Stimulated activated naive CD8-positive, alpha-beta T cell treated with anti-CD3 and anti-CD28 coated beads, Interleukin-15, amount 100 ng/mL, for 72 hours (primary cell): Measurements from ENCODE around the gene CAMSAP3.
"Not testable (repeated sequence)": the region's sequence is repeated elsewhere in the genome, so short reads cannot be mapped to it uniquely, and the experiment has no call there.

Experiments
- ATAC-seq: fragments of 150-1000 bp; cut with Tn5 transposase; 2 replicates; pipeline ENCODE4 v1.10.0; 2021; ENCODE audit warnings: mild to moderate bottlenecking, moderate library complexity
- DNase-seq, 2 donors: peaks; one replicate each; pipeline ENCODE4 v3.0.0; 2021 to 2022
- H3K27ac Mint-ChIP-seq, 2 donors: one replicate each; pipeline ENCODE4 v1.8.0; 2022; ENCODE audit warnings: mild to moderate bottlenecking in 2 of 2, mixed read lengths in 2 of 2, moderate library complexity in 2 of 2
- H3K27me3 Mint-ChIP-seq: one replicate; pipeline ENCODE4 v1.8.0; 2022; ENCODE audit warnings: mixed read lengths
- H3K4me1 Mint-ChIP-seq: one replicate; pipeline ENCODE4 v1.8.0; 2022; ENCODE audit warnings: mild to moderate bottlenecking, mixed read lengths
- H3K4me3 Mint-ChIP-seq, 2 donors: one replicate each; pipeline ENCODE4 v1.8.0; 2022; ENCODE audit warnings: mild to moderate bottlenecking in 2 of 2, mixed read lengths in 2 of 2, moderate library complexity in 1 of 2
- H3K9me3 Mint-ChIP-seq, 2 donors: one replicate each; pipeline ENCODE4 v1.8.0; 2022; ENCODE audit warnings: mixed read lengths in 2 of 2

Gene CAMSAP3

GRCh38 chr19:7560255-7560654 is 35.4 kb upstream of the CAMSAP3 start:
- DNase-seq (no peak), ATAC-seq (no peak)
- Mint-ChIP-seq H3K4me3 (no peak overlapping the region), H3K9me3 (peaks cover 0 to 7% of the 10 kb centered on the region in 2 donors), H3K27me3 (no peaks in the 10 kb centered on the region), H3K4me1 (no peaks in the 10 kb centered on the region), H3K27ac (no peak overlapping the region)

DNA sequence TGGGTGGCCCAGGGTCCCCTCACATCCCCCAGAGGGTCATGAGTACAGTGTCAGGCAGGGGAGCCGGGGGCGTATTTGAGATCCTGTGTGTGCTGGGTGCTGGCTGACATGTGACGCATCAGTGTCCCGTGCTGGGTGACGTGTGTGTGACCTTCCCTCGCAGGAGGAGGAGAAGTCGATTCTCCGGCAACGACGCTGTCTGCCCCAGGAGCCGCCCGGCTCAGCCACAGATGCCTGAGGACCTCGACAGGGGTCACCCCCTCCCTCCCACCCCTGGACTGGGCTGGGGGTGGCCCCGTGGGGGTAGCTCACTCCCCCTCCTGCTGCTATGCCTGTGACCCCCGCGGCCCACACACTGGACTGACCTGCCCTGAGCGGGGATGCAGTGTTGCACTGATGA is 34.3 kb upstream of the CAMSAP3 start:
- no peak overlapping the region for H3K27ac Mint-ChIP-seq
- no peaks in the 10 kb centered on the region for H3K4me1 Mint-ChIP-seq
- DNase-seq (no peak), ATAC-seq (peak; percentile 40)
- H3K4me3 Mint-ChIP-seq = no peak overlapping the region
- H3K27me3 Mint-ChIP-seq = no peaks in the 10 kb centered on the region
- peaks cover 0 to 7% of the 10 kb centered on the region in 2 donors for H3K9me3 Mint-ChIP-seq

DNA sequence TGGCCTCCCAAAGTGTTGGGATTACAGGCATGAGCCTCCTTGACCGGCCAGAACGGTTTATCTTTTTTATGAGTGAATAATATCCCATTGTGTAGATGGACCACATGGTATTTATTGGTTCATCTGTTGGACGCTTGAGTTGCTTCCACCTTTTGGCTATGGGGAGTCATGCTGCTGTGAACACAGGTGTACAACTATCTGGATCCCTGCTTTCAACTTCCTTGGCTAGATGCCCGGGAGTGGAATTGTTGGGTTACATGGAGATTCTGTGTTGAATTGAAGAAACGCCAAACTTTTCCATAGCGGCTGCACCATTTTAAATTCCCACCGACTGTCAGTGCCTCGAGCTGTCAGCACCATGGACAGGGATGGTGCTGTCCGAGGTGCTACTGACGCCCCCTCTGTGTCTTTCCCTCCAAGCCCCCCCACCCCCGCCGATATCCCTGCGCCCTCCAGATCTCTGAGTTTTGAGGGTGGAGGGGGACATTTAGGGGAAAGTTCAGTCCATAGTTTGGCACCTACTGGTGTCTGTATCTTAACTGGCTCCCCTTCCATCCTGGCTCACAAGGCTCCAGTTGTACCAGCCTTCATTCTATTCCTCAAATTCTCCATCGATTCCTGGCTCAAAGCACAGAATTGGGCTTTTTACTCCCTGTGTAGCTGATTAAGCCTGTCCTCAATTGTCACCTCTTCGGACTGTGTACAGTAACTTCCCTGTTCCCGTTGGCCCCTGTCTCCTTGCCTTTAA is 32.8 kb upstream of the CAMSAP3 start:
- Mint-ChIP-seq H3K9me3 (peaks cover 0 to 7% of the 10 kb centered on the region in 2 donors), H3K27me3 (no peaks in the 10 kb centered on the region)
- no peak for DNase-seq

GRCh38 chr19:7564866-7565265 is 30.8 kb upstream of the CAMSAP3 start:
- H3K9me3 Mint-ChIP-seq = peaks cover 0 to 7% of the 10 kb centered on the region in 2 donors

More for the DNA sequence above, 32.8 kb upstream of the CAMSAP3 start:
- Mint-ChIP-seq H3K27ac (peak overlapping the region in 1 of 2 donors; percentile 10), H3K4me3 (no peak overlapping the region), H3K4me1 (no peaks in the 10 kb centered on the region)
- no peak for ATAC-seq

DNA sequence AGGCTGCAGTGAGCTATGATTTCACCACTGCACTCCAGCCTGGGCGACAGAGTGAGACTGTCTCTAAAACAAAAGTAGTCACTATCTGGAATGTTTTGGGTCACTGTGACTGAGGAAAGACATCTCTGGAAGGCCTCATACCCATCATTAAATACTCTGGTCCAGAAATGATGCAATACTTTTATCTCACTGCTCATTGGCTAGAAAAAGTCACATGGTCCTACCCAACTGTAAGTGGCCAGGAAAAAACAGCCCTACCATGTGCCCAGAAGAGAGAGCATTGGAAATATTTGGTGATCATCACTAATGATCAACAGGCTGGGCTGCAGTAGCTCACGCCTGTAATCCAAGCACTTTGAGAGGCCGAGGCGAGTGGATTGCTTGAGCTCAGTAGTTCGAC is 30.3 kb upstream of the CAMSAP3 start:
- peaks cover 0 to 4% of the 10 kb centered on the region in 2 donors for H3K9me3 Mint-ChIP-seq
- DNase-seq (no peak), ATAC-seq (no peak)
- no peak overlapping the region for H3K27ac Mint-ChIP-seq
- no peaks in the 10 kb centered on the region for H3K4me1 Mint-ChIP-seq
- no peak overlapping the region for H3K4me3 Mint-ChIP-seq
- H3K27me3 Mint-ChIP-seq = no peaks in the 10 kb centered on the region

More at GRCh38 chr19:7564866-7565265, 30.8 kb upstream of the CAMSAP3 start:
- no peak overlapping the region for H3K4me3 Mint-ChIP-seq
- no peaks in the 10 kb centered on the region for H3K4me1 Mint-ChIP-seq
- H3K27ac Mint-ChIP-seq = peak overlapping the region in 1 of 2 donors; percentile 90
- no peak for DNase-seq
- no peak for ATAC-seq
- H3K27me3 Mint-ChIP-seq = no peaks in the 10 kb centered on the region

DNA sequence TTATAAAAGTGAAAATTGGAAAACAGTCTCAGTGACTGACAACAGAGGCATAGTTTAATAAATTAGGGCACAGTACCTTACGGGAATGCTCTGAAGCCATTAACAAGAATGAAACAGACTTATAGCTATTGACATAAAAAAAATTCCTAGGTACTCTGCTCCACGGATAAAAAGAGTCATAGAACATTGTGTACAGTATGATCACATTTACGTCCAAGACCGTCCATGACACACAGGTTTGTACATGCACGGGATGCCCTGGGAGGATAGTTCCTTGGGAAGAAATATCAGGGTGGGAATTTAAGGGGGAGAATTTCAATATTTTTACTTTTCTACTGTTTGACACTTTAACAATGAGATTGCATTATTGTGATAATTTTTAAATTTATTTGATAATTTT is 24.9 kb upstream of the CAMSAP3 start:
- Mint-ChIP-seq H3K27ac (no peak overlapping the region), H3K27me3 (no peaks in the 10 kb centered on the region), H3K4me3 (no peak overlapping the region), H3K9me3 (no peaks in the 10 kb centered on the region), H3K4me1 (no peaks in the 10 kb centered on the region)
- ATAC-seq (no peak), DNase-seq (no peak)

DNA sequence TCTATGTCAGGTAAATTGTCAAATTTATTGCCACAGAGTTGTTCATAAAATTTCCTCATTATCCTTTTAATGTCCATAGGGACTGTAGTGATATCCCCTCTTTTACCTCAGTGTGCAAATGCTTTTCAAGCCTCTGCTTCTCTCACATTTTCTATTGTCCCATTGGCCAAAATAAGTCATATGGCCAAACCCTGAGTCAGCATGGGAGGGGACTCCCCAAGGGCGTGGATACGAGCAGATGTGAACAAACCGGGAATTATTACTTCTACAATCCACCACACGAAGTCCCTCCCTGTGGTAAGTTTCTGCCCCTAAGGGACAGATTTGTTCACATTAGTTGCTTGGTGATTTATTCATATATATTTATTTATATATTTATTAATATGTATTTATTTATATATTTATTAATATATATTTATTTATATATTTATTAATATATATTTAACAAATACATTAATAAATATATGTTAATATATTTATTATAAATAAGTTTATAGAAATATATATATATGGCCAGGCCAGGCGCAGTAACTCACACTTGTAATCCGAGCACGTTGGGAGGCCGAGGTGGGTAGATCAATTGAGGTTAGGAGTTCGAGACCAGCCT is 20.1 kb upstream of the CAMSAP3 start:
- Mint-ChIP-seq H3K27me3 (peaks cover 15% of the 10 kb centered on the region), H3K9me3 (no peaks in the 10 kb centered on the region)
- no peak for DNase-seq

GRCh38 chr19:7577422-7577821 is 18.2 kb upstream of the CAMSAP3 start:
- not testable (repeated sequence) for H3K4me1 Mint-ChIP-seq, H3K4me3 Mint-ChIP-seq, H3K9me3 Mint-ChIP-seq, H3K27ac Mint-ChIP-seq, ATAC-seq, DNase-seq
- peaks cover 15% of the 10 kb centered on the region for H3K27me3 Mint-ChIP-seq

More for the DNA sequence above, 20.1 kb upstream of the CAMSAP3 start:
- Mint-ChIP-seq H3K27ac (no peak overlapping the region), H3K4me3 (no peak overlapping the region), H3K4me1 (no peaks in the 10 kb centered on the region)
- no peak for ATAC-seq

DNA sequence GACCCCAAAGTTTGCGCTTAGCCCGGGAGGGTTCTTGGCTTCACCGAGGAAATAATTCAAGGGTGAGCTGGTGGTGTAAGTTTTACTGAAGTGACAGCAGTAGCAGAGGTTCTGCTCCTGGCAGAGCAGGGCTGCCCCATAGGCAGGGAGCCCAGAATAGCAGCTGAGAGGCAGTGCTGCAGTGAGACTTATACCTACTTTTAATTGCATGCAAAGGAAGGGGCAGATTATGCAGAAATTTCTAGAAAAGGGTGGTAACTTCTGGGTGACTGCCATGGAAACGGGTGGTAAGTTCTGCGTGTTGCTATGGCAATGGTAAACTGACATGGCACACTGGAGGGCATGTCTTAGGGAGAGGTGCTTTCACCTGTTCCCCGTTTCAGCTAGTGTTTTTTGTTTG is 17.5 kb upstream of the CAMSAP3 start:
- no peak for DNase-seq
- Mint-ChIP-seq H3K4me1 (no peaks in the 10 kb centered on the region), H3K9me3 (no peaks in the 10 kb centered on the region), H3K27ac (no peak overlapping the region), H3K4me3 (no peak overlapping the region), H3K27me3 (peaks cover 15% of the 10 kb centered on the region)
- ATAC-seq = no peak

DNA sequence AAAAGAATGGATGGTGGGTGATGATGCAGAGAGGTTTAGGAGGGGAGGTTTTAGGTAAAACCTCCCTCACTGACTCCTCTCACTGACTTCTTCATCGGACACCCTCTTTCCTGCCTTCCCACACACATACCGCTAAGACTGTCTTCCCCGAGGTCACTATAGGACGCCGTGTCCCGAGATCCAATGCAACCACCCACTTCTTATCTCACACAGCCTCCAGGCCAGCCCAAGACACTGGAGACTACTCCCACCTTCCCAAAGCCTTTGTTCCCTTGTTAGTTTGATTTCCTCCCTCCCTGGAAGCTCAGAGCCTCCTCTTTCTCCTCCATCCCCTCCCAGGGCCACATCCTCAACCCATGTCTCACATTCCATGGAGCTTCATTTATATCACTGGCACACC is 16.5 kb upstream of the CAMSAP3 start:
- Mint-ChIP-seq H3K4me3 (no peak overlapping the region), H3K9me3 (no peaks in the 10 kb centered on the region), H3K27ac (no peak overlapping the region), H3K27me3 (peaks cover 15% of the 10 kb centered on the region), H3K4me1 (no peaks in the 10 kb centered on the region)
- ATAC-seq (no peak), DNase-seq (no peak)

DNA sequence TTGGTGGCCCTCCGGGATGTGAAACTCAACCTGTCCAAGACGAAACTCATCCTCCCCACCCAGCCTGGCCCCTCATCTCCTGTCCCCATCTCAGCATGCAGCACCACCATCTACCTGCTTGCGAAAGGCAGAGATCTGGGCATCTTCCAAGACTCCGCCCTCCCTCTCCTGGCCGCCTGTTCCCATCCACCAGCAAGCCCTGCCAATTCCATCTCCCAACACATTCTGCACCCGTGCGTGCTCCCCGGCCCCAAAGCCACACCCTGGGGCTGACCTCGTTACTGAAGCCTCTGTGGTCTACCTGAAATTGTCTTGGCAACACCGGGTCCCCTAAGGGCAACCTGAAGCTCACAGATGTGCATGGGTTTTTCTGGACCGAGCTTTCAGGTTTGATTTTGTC is 13.2 kb upstream of the CAMSAP3 start:
- Mint-ChIP-seq H3K9me3 (no peaks in the 10 kb centered on the region), H3K27me3 (peaks cover 4% of the 10 kb centered on the region), H3K4me1 (no peaks in the 10 kb centered on the region), H3K4me3 (no peak overlapping the region), H3K27ac (no peak overlapping the region)
- DNase-seq (no peak), ATAC-seq (no peak)

DNA sequence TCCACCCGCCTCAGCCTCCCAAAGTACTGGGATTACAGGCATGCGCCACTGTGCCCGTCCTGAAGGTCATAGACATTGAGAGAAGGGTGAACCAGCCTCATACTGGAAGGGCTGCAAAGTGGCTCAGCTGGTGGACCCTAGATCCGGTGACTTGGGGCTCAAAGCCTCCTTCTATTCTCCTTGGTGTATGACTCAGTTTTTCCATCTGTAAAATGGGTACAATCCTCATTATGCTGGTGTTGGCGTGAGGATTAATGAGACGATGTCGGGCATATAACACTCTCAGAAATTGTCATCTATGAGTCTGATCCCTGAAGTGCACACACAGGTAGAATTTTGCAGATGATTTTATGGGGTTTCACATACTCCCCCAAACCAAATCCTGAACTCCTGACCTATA is 5.8 kb upstream of the CAMSAP3 start:
- ATAC-seq = no peak
- no peaks in the 10 kb centered on the region for H3K4me1 Mint-ChIP-seq
- no peaks in the 10 kb centered on the region for H3K9me3 Mint-ChIP-seq
- no peak overlapping the region for H3K4me3 Mint-ChIP-seq
- peaks cover 25% of the 10 kb centered on the region for H3K27me3 Mint-ChIP-seq
- no peak for DNase-seq
- H3K27ac Mint-ChIP-seq = no peak overlapping the region

DNA sequence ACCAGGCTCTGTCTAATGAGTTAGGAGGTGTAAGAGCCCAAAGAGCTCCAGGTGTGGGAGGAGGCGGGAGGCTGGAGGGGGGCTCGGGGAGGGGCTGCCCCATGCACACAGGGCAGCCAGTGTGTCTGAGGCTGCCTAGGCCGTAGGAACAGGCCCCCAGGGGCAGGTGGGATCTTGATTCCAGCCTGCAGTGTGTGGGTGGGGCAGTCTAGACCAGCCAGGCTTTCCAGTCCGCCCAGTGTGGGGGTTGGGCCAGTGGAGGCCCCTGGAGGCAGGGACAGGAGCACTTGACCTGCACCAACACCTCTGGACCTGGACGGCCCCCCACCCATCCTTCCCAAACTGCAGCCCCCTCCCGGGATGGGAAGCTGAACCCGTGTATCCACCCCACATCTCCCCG is 5.4 kb upstream of the CAMSAP3 start:
- no peak overlapping the region for H3K4me3 Mint-ChIP-seq
- ATAC-seq = no peak
- H3K27ac Mint-ChIP-seq = no peak overlapping the region
- no peak for DNase-seq
- peaks cover 4% of the 10 kb centered on the region for H3K4me1 Mint-ChIP-seq
- no peaks in the 10 kb centered on the region for H3K9me3 Mint-ChIP-seq
- peaks cover 29% of the 10 kb centered on the region for H3K27me3 Mint-ChIP-seq

DNA sequence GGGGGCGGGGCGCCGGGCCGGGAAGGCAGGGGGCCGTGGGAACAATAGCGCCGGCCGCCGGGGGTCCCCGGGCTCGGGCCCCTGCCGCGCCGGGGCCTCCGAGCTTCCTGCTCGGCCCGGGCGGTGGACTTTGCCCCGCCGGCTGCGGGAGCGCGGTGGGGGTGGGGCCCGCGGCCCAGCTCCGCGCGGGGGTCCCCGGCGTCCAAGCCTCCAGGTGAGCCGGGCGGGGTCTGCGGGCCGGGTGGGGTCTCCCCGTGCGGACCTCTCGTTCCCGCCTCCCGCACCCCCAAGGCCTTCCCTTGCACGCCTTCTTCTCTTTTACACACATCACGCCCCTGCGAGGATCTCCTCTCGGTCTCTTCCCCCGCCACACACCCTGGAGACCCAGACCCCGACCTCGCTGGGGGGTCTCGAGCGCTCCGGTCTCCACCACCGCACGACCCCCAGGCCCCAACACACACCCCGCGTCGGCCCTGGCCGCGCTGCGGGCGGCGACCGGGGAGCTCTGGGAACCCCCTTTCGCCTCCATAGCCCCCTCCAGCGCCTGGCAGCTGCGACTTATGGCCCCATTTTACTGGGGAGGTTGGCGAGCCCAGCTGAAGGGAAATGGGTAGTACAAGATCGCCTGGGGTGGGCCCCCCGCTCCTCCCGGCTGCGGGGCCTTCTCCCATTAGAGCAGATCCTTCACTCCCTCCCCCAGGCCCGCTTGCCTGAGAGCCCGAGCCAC is 711 bp downstream of the CAMSAP3 start:
- Mint-ChIP-seq H3K27me3 (peaks cover 61% of the 10 kb centered on the region), H3K27ac (no peak overlapping the region), H3K4me3 (peak overlapping the region; percentile 76 to 86), H3K4me1 (peaks cover 15% of the 10 kb centered on the region), H3K9me3 (peaks cover 0 to 7% of the 10 kb centered on the region in 2 donors)
- ATAC-seq (peak; percentile 29), DNase-seq (no peak)

DNA sequence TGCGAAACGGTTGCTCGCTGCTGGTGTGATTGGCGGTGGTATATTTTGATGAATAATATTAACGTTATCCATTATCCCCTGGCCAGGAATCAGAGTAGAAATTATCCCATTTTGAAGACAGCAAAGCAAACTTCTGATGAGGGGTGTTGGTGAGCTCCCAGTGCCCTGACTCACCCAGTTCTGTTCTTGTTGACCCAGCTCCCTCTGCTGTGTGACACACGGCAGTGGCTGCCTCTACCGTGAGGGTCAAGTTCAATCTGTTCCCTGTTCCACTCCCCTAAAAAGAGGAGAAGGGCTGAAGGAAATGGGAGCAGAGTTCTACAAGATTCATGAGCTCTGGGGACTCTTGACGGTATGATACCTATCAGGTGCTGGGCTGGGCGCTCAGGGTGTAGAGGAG is 2.0 kb downstream of the CAMSAP3 start:
- no peak for ATAC-seq
- peaks cover 0 to 7% of the 10 kb centered on the region in 2 donors for H3K9me3 Mint-ChIP-seq
- no peak overlapping the region for H3K27ac Mint-ChIP-seq
- peaks cover 66% of the 10 kb centered on the region for H3K27me3 Mint-ChIP-seq
- peaks cover 15% of the 10 kb centered on the region for H3K4me1 Mint-ChIP-seq
- H3K4me3 Mint-ChIP-seq = no peak overlapping the region
- DNase-seq = no peak

DNA sequence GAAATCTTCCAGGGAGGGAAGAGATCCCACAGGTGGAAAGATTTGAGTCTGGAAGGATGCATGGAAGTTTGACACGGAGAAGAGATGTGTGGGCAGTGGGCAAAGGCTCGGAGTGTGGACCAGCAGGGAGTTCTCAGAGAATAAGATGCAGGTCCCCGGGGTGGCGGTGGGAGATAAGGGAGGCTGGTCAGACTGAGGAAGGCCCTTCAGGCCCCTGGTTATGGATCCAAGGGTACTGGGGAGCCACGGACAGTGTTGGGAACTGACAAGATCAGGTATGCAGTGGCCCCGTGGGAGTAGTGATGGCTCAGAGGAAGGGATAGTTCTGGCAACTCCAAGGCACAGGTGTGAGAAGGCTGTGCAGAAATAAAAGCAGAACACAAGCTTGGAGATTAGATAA is 2.5 kb downstream of the CAMSAP3 start:
- H3K27ac Mint-ChIP-seq = no peak overlapping the region
- peaks cover 15% of the 10 kb centered on the region for H3K4me1 Mint-ChIP-seq
- no peak overlapping the region for H3K4me3 Mint-ChIP-seq
- ATAC-seq = no peak
- H3K27me3 Mint-ChIP-seq = peaks cover 61% of the 10 kb centered on the region
- no peak for DNase-seq
- peaks cover 0 to 7% of the 10 kb centered on the region in 2 donors for H3K9me3 Mint-ChIP-seq
